ENCODE data around the gene E2F2. TPM values are rescaled to one million over a fixed set of nuclear protein-coding genes. Genes with fewer than 3 reads are reported as not detected.
A peak's percentile ranks its signal among the peaks of the same experiment; 100 is the strongest.

E2F2 gene
- total RNA-seq, 2 experiments from 2014 or later = 31.3 to 33.8 TPM

DNA sequence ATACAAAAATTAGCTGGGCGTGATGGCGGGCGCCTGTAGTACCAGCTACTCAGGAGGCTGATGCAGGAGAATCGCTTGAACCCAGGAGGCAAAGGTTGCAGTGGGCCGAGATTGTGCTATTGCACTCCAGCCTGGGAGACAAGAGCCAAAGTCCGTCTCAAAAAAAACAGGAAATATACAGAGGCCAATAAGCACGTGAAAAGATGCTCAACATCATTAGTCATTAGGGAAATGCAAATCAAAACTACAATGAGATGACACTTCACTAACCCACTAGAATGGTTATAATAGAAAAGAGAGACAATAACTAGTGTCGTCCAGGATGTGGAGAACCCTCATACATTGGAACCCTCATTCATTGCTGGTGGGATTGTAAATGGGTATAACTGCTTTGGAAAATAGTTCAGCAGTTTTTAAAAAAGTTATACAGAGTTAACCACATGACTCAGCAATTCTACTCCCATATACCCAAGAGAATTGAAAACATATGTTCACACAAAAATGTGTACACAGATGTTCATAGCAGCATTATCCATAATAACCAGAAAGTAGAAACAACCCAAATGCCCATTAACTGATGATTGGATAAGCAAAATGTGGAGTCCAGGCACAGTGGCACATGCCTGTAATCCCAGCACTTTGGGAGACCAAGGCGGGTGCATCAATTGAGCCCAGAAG is 6.4 kb upstream of the E2F2 start:
- intact Hi-C loops (cut with micrococcal nuclease) = loop anchor here (10.0 kb wide), 2 partner anchors 433 to 513 kb away; no protein-coding TSS in a partner anchor
- CTCF ChIA-PET = interaction anchor here (0.7 to 10.0 kb wide), 6 partner anchors 29 to 1968 kb away, joined by 3 to 402 read pairs (median 3); no protein-coding TSS in a partner anchor
- peaks cover 24% of the 10 kb centered on the region for H3K4me1 Mint-ChIP-seq (ENCODE audit: low read depth)
- peaks cover 2% of the 10 kb centered on the region for H3K27me3 Mint-ChIP-seq (ENCODE audit: low read depth)
- no peak overlapping the region for H3K4me3 Mint-ChIP-seq
- no peaks in the 10 kb centered on the region for H3K9me3 Mint-ChIP-seq
- H3K27ac Mint-ChIP-seq = no peak overlapping the region
- no peaks in the 10 kb centered on the region for H3K36me3 Mint-ChIP-seq (ENCODE audit: low read depth)
- DNase-seq = no peak

DNA sequence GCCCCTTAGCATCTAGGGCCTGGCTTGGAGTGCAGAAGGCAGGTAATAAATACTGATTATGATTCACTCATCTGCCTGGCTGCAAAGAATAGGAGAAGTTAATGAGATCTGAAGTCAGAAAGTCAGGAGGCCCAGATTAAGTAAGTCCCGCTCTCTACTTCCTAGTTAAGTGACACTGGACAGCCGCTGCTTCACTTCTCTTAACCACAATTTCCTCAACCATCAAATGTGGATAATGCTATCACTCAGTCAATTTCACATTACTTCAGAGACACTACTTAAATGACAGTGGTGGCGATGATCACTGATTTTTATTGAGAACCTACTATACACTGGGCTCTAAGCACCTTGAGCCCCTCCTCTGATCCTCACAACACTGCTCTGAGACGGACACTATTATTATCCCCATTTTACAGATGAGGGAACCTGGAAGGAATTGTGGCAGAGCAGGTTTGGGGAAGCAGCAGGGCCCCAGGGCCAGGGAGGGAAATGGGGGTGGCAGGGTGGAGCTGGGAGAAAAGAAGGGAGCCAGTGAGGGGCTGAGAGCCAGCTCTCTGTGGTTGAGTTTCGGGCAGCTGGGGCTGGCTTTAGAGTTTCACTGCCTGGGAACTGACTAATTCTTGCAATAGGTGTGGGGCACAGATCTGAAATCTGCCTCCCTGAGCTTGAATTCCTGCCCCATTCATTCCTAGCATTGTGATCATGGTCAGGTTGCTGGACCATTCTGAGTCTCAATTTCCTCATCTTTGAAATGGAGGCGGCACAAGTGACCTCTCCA is 2.4 kb upstream of the E2F2 start:
- CTCF ChIA-PET = interaction anchor here (0.6 to 11.9 kb wide), 5 partner anchors 8 to 105 kb away, joined by 3 to 143 read pairs (median 5); no protein-coding TSS in a partner anchor
- peaks cover 2% of the 10 kb centered on the region for H3K27me3 Mint-ChIP-seq (ENCODE audit: low read depth)
- H3K4me3 Mint-ChIP-seq = no peak overlapping the region
- intact Hi-C loops (cut with micrococcal nuclease) = loop anchor here (5.0 to 10.0 kb wide), 3 partner anchors 111 to 509 kb away; partner anchors contain the start of gene TCEA3
- H3K36me3 Mint-ChIP-seq (ENCODE audit: low read depth) = peaks cover 16% of the 10 kb centered on the region
- peaks cover 37% of the 10 kb centered on the region for H3K4me1 Mint-ChIP-seq (ENCODE audit: low read depth)
- no peak for DNase-seq
- no peak overlapping the region for H3K27ac Mint-ChIP-seq
- no peaks in the 10 kb centered on the region for H3K9me3 Mint-ChIP-seq

DNA sequence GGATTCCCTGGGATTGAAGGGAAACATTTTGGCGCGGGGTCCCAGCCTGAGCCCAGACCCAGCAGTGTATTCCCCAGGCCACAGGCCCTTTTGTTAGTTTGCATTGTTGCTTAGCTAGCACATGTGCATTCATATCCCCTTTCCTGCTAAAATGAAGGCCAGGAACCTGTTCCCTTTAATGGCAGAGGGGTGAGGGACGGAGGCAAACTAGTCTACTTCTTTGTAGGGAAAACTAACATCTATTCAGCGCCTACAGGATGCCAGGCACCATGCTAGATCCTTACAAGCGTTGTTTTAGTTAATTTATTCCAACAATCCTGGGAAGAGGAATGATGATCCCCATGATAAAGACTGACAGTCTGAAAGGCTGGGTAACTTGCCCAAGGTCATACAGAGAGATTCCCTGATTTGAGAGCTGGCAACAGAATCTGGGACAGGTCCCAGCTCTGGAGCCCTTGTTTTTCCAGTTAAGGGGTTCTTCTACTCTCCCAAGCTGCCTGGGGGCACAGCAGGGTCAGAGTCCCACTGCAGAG is 595 bp upstream of the E2F2 start:
- CTCF ChIA-PET = interaction anchor here (0.9 to 11.9 kb wide), 7 partner anchors 8 to 106 kb away, joined by 4 to 143 read pairs (median 7); no protein-coding TSS in a partner anchor
- Mint-ChIP-seq H3K9me3 (no peaks in the 10 kb centered on the region), H3K36me3 (ENCODE audit: low read depth) (peaks cover 21% of the 10 kb centered on the region), H3K27ac (peak overlapping the region; percentile 95), H3K27me3 (ENCODE audit: low read depth) (peaks cover 2% of the 10 kb centered on the region), H3K4me1 (ENCODE audit: low read depth) (peaks cover 50% of the 10 kb centered on the region), H3K4me3 (peak overlapping the region; percentile 91)
- intact Hi-C loops (cut with micrococcal nuclease) = loop anchor here (1.0 to 10.0 kb wide), 6 partner anchors 8 to 507 kb away; partner anchors contain the start of genes ELOA, HNRNPR and TCEA3
- no peak for DNase-seq

DNA sequence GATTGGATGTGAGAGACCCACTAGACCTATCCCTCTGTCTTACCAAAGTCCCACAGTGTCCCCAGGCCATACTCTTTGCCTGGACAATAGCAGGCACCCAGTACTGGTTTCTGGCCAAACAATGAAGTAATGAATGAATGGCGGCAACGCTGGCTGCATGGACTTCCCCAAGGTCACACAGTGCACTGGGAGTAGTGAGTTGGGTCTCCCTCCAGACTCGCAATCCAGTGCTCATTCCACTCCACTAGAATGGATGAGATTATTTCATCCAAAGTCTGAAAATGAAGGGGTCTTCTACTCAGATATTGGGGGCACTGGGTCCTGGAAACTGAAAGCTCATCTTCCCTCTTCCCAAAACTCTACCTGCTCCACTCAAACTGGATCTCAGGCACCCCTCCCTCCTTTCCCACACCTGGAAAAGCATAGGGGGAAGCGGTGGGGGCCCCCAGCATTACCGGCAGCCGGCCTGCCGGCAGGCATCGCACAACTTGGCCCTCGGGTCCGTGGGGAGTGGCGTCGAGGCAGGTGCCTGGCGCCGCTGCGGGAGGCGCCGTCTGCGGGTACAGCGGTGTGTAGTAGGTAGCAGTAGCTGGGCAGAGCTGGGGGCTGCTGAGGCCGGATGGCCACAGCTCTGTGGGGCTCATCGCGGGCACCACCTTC is 816 bp downstream of the E2F2 start:
- peaks cover 28% of the 10 kb centered on the region for H3K36me3 Mint-ChIP-seq (ENCODE audit: low read depth)
- intact Hi-C loops (cut with micrococcal nuclease) = loop anchor here (2.0 to 10.0 kb wide), 4 partner anchors 108 to 505 kb away; partner anchors contain the start of genes HNRNPR and TCEA3
- H3K27ac Mint-ChIP-seq = peak overlapping the region; percentile 44
- H3K4me3 Mint-ChIP-seq = peak overlapping the region; percentile 91
- CTCF ChIA-PET = interaction anchor here (0.9 to 11.9 kb wide), 6 partner anchors 10 to 108 kb away, joined by 3 to 143 read pairs (median 19); no protein-coding TSS in a partner anchor
- peaks cover 64% of the 10 kb centered on the region for H3K4me1 Mint-ChIP-seq (ENCODE audit: low read depth)
- H3K27me3 Mint-ChIP-seq (ENCODE audit: low read depth) = peaks cover 2% of the 10 kb centered on the region
- H3K9me3 Mint-ChIP-seq = no peaks in the 10 kb centered on the region
- DNase-seq = peak; percentile 54

DNA sequence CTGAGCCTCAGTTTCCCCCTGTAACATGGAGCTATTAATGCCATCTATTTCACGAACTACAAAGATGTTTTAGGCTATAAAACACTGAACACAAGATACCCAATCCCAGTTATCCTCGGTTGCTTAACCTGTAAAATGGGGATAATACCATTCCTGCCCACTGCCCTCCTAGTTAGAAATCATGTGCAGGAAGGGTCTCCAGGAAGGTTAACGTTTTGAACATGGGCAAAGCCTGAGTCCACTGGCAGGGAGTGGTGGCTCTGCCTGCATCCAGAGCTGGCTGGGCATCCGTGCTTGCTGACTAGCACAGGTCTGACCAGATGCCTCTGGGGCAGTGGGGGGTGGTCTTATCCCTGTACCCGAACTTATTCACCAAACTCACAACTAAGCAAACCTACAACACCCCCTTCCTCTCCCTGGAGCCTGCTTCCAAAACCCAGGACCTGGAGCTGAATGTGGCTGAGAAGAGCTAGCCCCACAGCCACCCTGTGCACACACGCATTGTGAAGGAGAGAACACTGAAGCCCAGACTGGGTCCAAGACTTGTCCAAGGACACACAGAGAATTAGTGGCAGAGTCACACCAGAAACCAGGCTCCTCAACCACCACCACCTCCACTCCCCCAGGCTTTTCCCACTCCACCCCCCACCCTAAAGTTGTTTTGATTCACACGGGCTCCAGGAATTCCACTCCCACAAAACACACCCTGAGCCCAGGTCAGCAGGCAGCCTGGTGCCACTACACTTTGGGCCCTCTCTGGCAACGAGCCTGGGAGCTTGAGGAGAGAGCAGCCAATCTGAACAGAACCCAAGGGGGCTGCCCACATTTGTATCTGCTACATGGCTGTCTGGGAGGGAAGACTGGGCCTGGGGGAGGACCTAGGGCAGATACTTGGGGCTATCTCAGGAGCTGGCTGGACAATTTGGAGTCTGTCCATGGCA is 1.6 kb downstream of the E2F2 start:
- peak; percentile 44 for DNase-seq
- H3K4me1 Mint-ChIP-seq (ENCODE audit: low read depth) = peaks cover 67% of the 10 kb centered on the region
- CTCF ChIA-PET = interaction anchor here (0.8 to 11.9 kb wide), 8 partner anchors 9 to 163 kb away, joined by 3 to 143 read pairs (median 4); partner anchors contain the start of gene RPL11

DNA sequence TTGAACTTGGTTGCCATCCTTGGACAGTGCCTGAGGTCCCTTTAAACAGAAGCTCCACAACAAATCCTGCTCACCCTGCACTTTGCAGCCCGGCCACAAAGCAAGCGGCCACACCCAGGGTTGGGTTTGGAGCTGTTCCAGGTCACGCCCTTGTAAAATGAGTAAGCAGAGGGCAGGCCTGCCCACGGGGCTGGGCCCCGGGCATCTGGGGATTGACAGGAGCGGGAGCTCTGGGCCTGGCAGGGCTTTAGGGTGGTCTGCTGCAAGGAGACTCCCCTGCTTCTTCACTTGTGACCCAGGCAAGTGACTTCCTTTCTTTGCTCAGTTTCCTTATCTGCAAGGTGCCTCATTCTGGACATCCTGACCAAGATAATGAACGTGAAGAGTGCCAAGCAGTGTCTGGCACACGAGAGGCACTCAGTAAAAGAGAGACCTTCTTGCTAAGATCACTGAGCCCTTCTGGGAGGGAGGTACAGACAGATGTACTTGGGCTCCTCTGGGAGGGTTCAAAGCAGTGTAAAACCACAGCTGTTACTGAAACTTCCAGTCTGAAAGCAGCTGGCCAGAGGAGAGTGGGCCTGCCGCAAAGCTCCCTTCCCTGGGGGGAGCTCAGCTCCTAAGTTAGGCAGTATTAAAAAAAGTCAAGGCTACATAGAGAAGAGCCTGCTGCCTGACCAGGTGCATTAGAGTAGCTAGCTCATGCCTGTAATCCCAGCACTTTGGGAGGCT is 2.6 kb downstream of the E2F2 start:
- H3K36me3 Mint-ChIP-seq (ENCODE audit: low read depth) = peaks cover 35% of the 10 kb centered on the region
- H3K4me1 Mint-ChIP-seq (ENCODE audit: low read depth) = peaks cover 65% of the 10 kb centered on the region
- no peak overlapping the region for H3K27ac Mint-ChIP-seq
- H3K27me3 Mint-ChIP-seq (ENCODE audit: low read depth) = peaks cover 2% of the 10 kb centered on the region
- H3K4me3 Mint-ChIP-seq = peak overlapping the region; percentile 91
- CTCF ChIA-PET = interaction anchor here (0.8 to 11.9 kb wide), 9 partner anchors 8 to 164 kb away, joined by 3 to 143 read pairs (median 4); partner anchors contain the start of gene RPL11
- H3K9me3 Mint-ChIP-seq = no peaks in the 10 kb centered on the region
- intact Hi-C loops (cut with micrococcal nuclease) = no loop called here
- DNase-seq = peak; percentile 84

More for the DNA sequence above, 1.6 kb downstream of the E2F2 start:
- peak overlapping the region; percentile 91 for H3K4me3 Mint-ChIP-seq
- H3K27me3 Mint-ChIP-seq (ENCODE audit: low read depth) = peaks cover 2% of the 10 kb centered on the region
- H3K9me3 Mint-ChIP-seq = no peaks in the 10 kb centered on the region
- H3K27ac Mint-ChIP-seq = no peak overlapping the region
- H3K36me3 Mint-ChIP-seq (ENCODE audit: low read depth) = peaks cover 29% of the 10 kb centered on the region
- intact Hi-C loops (cut with micrococcal nuclease) = loop anchor here (2.0 to 10.0 kb wide), 4 partner anchors 107 to 505 kb away; partner anchors contain the start of genes HNRNPR and TCEA3

DNA sequence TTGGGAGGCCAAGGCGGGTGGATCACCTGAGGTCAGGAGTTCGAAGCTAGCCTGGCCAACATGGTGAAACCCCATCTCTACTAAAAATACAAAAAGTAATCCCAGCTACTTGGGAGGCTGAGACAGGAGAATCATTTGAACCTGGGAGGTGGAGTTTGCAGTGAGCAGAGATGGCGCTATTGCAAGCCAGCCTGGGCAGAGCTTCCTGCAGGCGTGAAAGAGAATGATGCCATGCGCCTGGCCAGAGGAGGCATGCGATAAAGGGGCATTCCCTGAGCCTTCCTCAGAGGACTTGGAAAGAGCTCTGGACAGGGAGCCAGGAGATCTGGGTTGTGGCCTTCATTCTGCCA is 3.2 kb downstream of the E2F2 start:
- peak; percentile 42 for DNase-seq
- H3K36me3 Mint-ChIP-seq (ENCODE audit: low read depth) = peaks cover 39% of the 10 kb centered on the region
- no peaks in the 10 kb centered on the region for H3K9me3 Mint-ChIP-seq
- H3K4me3 Mint-ChIP-seq = peak overlapping the region; percentile 91
- H3K4me1 Mint-ChIP-seq (ENCODE audit: low read depth) = peaks cover 60% of the 10 kb centered on the region
- H3K27me3 Mint-ChIP-seq (ENCODE audit: low read depth) = peaks cover under 1% of the 10 kb centered on the region
- no peak overlapping the region for H3K27ac Mint-ChIP-seq
- intact Hi-C loops (cut with micrococcal nuclease) = no loop called here
- CTCF ChIA-PET = interaction anchor here (0.9 to 11.9 kb wide), 6 partner anchors 10 to 110 kb away, joined by 3 to 143 read pairs (median 18); no protein-coding TSS in a partner anchor

DNA sequence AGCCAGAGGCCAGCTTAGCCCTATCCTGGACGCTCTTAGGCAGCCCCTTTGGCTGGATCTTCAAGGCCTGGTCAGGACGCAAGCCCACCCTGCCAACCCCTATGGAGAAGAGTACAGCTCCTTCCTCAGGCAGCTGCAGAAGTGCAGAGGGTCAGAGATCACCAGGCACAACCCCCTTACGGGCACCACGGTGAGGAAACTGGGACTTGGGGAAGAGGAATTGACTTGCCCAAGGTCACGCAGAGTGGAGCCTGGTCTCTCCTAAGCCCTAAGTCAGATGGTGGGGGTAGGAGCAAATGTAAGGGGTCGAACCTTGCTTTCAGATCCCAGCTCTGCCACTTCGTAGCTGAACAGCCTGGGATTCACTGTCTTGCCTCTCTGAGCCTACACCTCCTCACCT is 3.7 kb downstream of the E2F2 start:
- Mint-ChIP-seq H3K4me3 (no peak overlapping the region), H3K27me3 (ENCODE audit: low read depth) (no peaks in the 10 kb centered on the region), H3K4me1 (ENCODE audit: low read depth) (peaks cover 60% of the 10 kb centered on the region), H3K36me3 (ENCODE audit: low read depth) (peaks cover 43% of the 10 kb centered on the region), H3K27ac (no peak overlapping the region), H3K9me3 (no peaks in the 10 kb centered on the region)
- CTCF ChIA-PET = interaction anchor here (0.9 to 11.9 kb wide), 5 partner anchors 9 to 111 kb away, joined by 3 to 143 read pairs (median 32); no protein-coding TSS in a partner anchor
- no peak for DNase-seq
- intact Hi-C loops (cut with micrococcal nuclease) = no loop called here

DNA sequence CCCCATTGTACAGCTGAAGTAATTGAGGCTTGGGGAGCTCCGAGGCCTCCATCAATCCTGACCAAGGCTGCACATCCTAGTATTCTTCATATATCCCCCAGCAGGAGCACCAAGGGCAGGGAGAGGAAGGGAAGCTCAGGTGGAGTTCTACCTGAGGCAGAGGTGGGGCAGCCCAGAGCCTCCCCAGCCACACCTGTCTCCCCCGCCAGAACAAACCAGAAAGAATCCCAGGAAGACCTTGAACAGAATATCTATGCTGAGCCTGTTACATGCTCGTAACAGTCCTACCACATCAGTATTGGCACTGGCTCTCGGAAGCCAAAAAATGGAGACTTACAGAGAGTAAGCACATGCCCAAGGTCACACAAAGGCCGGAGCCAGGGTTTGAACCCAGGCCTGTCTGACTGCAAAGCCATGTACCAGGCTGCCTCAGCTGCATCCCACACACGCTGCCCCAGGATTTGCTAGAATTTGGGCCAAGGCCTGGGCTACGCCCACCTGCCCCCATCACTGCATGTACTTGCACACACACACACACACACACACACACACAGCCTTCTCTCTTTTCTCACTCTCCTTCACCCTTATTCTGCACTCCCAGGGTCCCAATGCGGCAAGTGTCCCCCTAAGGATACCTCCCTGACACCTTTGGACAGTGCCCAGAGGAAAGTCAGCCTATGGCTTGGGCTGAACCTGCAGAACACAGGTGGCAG is 4.5 kb downstream of the E2F2 start:
- Mint-ChIP-seq H3K27ac (no peak overlapping the region), H3K9me3 (no peaks in the 10 kb centered on the region), H3K4me1 (ENCODE audit: low read depth) (peaks cover 56% of the 10 kb centered on the region), H3K36me3 (ENCODE audit: low read depth) (peaks cover 51% of the 10 kb centered on the region), H3K27me3 (ENCODE audit: low read depth) (no peaks in the 10 kb centered on the region), H3K4me3 (peak overlapping the region; percentile 51)
- no peak for DNase-seq
- intact Hi-C loops (cut with micrococcal nuclease) = no loop called here
- CTCF ChIA-PET = interaction anchor here (6.3 to 11.9 kb wide), 2 partner anchors 30 to 111 kb away, joined by 32 to 143 read pairs; no protein-coding TSS in a partner anchor
